ENCODE results near the gene RNU6-7.

Gene RNU6-7

GRCh38 chr14:32189811-32190210 is 12.0 kb upstream of the RNU6-7 start:
- Histone ChIP-seq H3K9ac (ENCODE audit: low read length) (no peak overlapping the region), H3K4me2 (ENCODE audit: low read depth, low read length) (peak overlapping the region; percentile 21; the same call in 1 of the 2 replicates), H4K20me1 (ENCODE audit: insufficient read depth, low read length) (no peaks in the 10 kb centered on the region), H3K4me3 (ENCODE audit: low read length) (no peak overlapping the region), H3K36me3 (replicated peaks; ENCODE audit: insufficient read depth, low read length) (no peaks in the 10 kb centered on the region), H3K4me1 (ENCODE audit: low read length) (peaks cover 10% of the 10 kb centered on the region), H3K27me3 (replicated peaks; ENCODE audit: insufficient read depth, low read length) (no peaks in the 10 kb centered on the region), H3K27ac (ENCODE audit: low read length) (no peak overlapping the region), H3K9me2 (replicated peaks; ENCODE audit: insufficient read depth, low read length) (no peaks in the 10 kb centered on the region), H3F3A (ENCODE audit: insufficient read depth, low read length) (peaks cover 3% of the 10 kb centered on the region; the same call in 1 of the 2 replicates), H3K9me3 (replicated peaks; ENCODE audit: insufficient read depth, low read length) (no peaks in the 10 kb centered on the region), H3K79me2 (ENCODE audit: low read length) (no peaks in the 10 kb centered on the region), H2AFZ (ENCODE audit: low read length) (no peak overlapping the region)
- DNase-seq: no peak
- TF ChIP-seq EZH2phosphoT487 (IDR thresholded peaks at IDR 0.05; ENCODE audit: low read length) (no peak), EZH2 (optimal IDR thresholded peaks at IDR 0.05; ENCODE audit: low read depth, low read length) (no peak)
- TF ChIP-seq, protein P1, sequence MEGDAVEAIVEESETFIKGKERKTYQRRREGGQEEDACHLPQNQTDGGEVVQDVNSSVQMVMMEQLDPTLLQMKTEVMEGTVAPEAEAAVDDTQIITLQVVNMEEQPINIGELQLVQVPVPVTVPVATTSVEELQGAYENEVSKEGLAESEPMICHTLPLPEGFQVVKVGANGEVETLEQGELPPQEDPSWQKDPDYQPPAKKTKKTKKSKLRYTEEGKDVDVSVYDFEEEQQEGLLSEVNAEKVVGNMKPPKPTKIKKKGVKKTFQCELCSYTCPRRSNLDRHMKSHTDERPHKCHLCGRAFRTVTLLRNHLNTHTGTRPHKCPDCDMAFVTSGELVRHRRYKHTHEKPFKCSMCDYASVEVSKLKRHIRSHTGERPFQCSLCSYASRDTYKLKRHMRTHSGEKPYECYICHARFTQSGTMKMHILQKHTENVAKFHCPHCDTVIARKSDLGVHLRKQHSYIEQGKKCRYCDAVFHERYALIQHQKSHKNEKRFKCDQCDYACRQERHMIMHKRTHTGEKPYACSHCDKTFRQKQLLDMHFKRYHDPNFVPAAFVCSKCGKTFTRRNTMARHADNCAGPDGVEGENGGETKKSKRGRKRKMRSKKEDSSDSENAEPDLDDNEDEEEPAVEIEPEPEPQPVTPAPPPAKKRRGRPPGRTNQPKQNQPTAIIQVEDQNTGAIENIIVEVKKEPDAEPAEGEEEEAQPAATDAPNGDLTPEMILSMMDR (IDR thresholded peaks at IDR 0.05; ENCODE audit: low read length): no peak

DNA sequence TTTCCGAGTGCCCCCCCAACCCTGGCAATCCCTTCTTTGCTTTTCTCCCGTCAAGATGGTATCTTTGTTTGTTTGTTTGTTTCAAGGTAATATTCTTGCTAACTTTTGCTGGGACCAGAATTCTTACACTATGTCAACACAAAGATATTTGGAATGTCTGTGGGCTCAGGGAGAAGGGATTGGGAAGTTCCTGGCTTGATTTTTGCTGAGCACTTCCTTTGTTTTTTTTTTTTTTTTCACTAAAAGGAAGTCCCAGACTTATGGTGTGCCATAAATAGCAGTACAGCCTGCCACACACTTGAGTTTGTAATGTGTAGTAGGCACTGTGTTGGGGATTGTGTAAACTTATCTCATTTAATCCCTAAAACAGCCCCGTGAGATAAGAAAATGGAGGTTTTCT is 11.2 kb upstream of the RNU6-7 start:
- Histone ChIP-seq H3K27ac (ENCODE audit: low read length) (no peak overlapping the region), H3K36me3 (replicated peaks; ENCODE audit: insufficient read depth, low read length) (no peaks in the 10 kb centered on the region), H3K4me2 (ENCODE audit: low read depth, low read length) (no peak overlapping the region), H3F3A (ENCODE audit: insufficient read depth, low read length) (peaks cover 3% of the 10 kb centered on the region; the same call in 1 of the 2 replicates), H3K9ac (ENCODE audit: low read length) (no peak overlapping the region), H3K27me3 (replicated peaks; ENCODE audit: insufficient read depth, low read length) (no peaks in the 10 kb centered on the region), H3K9me2 (replicated peaks; ENCODE audit: insufficient read depth, low read length) (no peaks in the 10 kb centered on the region), H3K4me1 (ENCODE audit: low read length) (peaks cover 9% of the 10 kb centered on the region), H3K9me3 (replicated peaks; ENCODE audit: insufficient read depth, low read length) (no peaks in the 10 kb centered on the region), H3K79me2 (ENCODE audit: low read length) (no peaks in the 10 kb centered on the region), H4K20me1 (ENCODE audit: insufficient read depth, low read length) (no peaks in the 10 kb centered on the region), H2AFZ (ENCODE audit: low read length) (no peak overlapping the region), H3K4me3 (ENCODE audit: low read length) (no peak overlapping the region)
- no peak for DNase-seq
- TF ChIP-seq EZH2phosphoT487 (IDR thresholded peaks at IDR 0.05; ENCODE audit: low read length) (no peak), EZH2 (optimal IDR thresholded peaks at IDR 0.05; ENCODE audit: low read depth, low read length) (no peak)
- TF ChIP-seq, protein P1 (IDR thresholded peaks at IDR 0.05; ENCODE audit: low read length): no peak

DNA sequence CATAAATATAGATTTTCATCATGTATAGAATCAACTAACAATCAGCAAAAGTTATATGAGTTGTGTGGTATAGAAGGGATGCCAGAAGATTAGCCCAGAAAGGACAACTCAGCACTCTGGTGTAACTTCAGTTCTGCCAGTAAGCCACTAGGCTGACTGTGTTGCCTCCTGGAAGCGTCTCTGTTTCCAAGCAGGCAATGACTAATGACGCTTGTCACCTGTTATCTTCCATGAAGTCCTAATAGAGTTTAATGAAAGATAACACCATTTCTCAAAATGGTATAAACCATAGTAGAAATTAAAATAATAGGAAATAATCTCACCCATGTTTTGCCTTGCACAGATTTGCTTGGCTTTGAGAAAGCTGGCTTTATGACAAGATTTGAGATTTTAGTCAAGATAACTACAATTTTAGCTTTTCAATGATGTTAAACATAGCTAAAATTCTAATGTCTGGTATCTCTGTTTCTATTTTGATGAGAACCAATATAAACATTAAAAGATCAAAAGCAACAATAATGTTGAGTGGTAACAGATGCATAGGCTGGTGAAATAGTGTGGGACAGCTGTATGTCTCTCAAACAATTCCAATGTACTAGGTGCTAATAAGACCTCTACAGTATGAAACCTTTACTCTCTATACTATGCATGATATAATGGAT is 9.0 kb upstream of the RNU6-7 start:
- Histone ChIP-seq H3K9me2 (replicated peaks; ENCODE audit: insufficient read depth, low read length) (no peaks in the 10 kb centered on the region), H3K9ac (ENCODE audit: low read length) (no peak overlapping the region)

More for the DNA sequence above, 9.0 kb upstream of the RNU6-7 start:
- no peak for DNase-seq
- Histone ChIP-seq H3K9me3 (replicated peaks; ENCODE audit: insufficient read depth, low read length) (no peaks in the 10 kb centered on the region), H4K20me1 (ENCODE audit: insufficient read depth, low read length) (no peaks in the 10 kb centered on the region), H3F3A (ENCODE audit: insufficient read depth, low read length) (no peaks in the 10 kb centered on the region), H3K79me2 (ENCODE audit: low read length) (no peaks in the 10 kb centered on the region), H3K4me3 (ENCODE audit: low read length) (no peak overlapping the region), H3K4me2 (ENCODE audit: low read depth, low read length) (no peak overlapping the region), H2AFZ (ENCODE audit: low read length) (no peak overlapping the region), H3K27me3 (replicated peaks; ENCODE audit: insufficient read depth, low read length) (no peaks in the 10 kb centered on the region), H3K4me1 (ENCODE audit: low read length) (peaks cover 8% of the 10 kb centered on the region; the same call in 1 of the 2 replicates), H3K36me3 (replicated peaks; ENCODE audit: insufficient read depth, low read length) (no peaks in the 10 kb centered on the region), H3K27ac (ENCODE audit: low read length) (no peak overlapping the region)
- TF ChIP-seq, protein P1 (IDR thresholded peaks at IDR 0.05; ENCODE audit: low read length): no peak
- TF ChIP-seq EZH2phosphoT487 (IDR thresholded peaks at IDR 0.05; ENCODE audit: low read length) (no peak), EZH2 (optimal IDR thresholded peaks at IDR 0.05; ENCODE audit: low read depth, low read length) (no peak)
